Urothelium cell line (cell line): Measurements from ENCODE around the gene ZNF346.
"Not testable (repeated sequence)": the region's sequence is repeated elsewhere in the genome, so short reads cannot be mapped to it uniquely, and the experiment has no call there.

Source experiments
- DNase-seq: peaks from one replicate; pipeline ENCODE4 v3.0.0; 2011; ENCODE audit warnings: low spot score, mixed read lengths
- FAIRE-seq: peaks from 2 replicates; lab custom pipeline; 2011; peaks lifted over from hg19 to GRCh38; lab: Jason Lieb, UNC

ZNF346 gene

DNA sequence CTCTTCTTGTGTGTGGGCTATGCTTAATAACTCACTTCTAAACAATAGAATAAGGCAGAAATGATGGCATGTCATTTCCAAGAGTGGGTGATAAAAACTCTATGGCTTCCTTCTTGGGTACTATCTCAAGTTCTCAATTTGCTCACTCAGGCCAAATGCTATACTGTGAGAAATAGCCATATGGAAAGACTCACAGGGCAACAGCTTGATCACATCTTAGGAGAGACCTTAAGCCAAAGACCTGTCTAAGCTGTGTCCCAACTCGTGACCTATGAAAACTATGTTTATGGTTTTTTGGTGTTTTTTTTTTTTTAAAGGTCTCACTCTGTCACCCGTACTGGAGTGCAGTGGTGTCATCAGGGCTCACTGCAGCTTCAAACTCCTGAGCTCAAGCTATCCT lies 13.8 kb upstream of the ZNF346 start:
- no peak for DNase-seq
- no peak for FAIRE-seq

DNA sequence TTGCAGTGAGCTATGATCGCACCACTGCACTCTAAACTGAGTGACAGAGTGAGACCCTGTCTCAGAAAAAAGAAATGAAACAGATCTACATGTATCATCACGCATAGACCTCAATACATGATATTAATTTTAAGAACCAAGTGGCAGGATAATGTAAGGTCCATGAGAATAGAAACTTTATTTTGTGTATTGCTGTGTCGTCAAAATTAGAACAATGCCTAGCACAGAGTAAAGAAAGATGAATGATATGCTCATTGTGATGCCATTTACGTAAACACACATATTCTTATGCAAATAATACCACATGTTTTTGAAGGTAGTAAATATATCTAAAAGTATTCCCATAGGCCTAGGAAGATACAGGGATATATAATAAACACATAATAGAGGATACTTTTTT lies 12.3 kb upstream of the ZNF346 start:
- DNase-seq: no peak
- FAIRE-seq: no peak

DNA sequence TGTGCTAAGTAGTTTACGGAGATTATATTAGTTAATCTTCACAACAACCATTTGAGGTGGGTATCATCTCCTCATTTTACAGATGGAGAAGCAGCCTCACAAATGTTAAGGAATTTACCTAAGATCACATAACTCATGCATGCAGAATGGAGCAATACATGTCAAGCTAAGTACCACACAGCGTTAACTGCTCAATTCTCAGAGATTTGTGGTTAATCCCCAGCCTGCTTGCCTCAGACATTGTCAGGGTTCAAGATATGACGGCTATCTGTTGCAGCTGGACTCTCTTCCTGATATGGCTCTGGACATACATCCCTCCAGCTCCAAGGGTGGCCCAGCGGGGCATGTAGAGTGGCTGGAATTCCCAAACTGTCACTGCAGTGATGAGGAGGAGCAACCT lies 7.3 kb upstream of the ZNF346 start:
- no peak for DNase-seq
- FAIRE-seq: no peak

DNA sequence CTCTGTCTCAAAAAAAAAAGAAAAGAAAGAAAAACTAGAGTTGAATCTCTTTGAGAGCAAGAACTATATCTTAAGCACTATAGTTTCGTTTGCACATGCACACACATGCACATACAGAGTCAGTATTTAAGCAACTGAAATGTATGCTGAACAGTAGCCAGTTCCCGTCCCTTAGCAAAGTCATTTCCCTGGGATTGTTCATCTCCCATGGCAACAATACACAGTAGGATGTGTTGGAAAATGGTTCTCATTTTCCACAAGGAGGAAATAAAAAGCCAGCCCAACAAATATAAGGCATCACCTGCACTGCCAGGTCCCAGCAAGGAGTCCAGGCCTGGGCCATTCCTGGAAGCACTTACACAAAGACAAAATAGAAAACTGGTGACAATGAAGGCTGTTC lies 4.2 kb upstream of the ZNF346 start:
- FAIRE-seq (no peak), DNase-seq (no peak)

DNA sequence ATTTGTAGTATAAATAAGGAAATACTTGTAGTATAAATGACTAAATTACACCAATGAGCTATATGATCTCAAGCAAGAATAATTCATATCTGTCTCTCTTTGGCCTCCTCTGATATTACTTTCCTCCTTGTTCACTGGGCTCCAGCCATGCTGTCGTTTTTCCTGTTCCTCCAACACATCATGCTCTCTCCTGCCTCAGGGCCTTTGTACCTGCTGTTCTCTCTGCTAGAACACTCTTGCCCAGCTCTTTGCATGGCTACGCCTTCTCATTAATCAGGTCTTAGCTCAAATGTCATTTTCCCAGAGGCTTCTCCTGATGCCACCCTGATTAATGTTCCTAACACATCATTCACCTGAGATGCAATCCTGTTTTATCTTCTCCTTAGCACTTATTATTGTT lies 2.5 kb upstream of the ZNF346 start:
- DNase-seq (no peak), FAIRE-seq (no peak)

DNA sequence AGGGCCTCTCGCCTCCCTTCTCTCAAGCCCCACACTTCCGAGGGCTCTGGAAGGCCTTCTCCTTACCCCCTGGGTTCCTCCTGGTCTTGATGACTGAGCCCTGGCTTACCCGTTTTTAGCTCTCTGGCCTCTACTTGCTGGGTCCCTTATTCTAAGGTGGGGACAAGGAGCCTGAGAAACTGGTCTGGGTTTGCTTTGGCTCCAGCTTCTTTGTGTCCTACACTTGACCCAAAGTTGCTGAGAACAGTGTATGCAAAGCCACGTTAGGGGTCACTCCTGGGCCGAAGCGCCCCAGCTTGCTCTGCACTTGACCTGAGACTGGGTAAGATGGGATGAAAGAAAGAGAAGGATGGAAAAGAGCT lies 788 bp downstream of the ZNF346 start:
- FAIRE-seq (no peak), DNase-seq (peak; percentile 11)

DNA sequence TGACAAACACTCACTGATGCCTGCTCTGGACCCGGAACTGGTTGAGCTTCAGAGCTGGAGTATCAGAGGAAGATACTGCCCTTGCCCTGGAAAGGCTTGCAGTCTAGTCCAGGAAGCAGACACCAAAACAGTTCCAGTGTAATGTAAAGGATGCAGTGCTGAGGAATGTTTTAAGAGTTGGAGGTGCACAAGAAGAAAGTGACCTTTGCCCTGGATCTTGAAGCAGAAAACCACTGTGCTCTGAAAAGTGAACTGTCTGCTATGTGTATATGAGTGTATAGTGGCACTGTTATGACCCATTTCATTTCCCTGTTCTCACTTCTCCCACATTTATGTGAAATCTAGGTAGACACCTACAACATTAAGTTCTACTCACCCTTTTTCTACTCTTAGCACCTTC lies 2.1 kb downstream of the ZNF346 start:
- no peak for DNase-seq
- FAIRE-seq: no peak

DNA sequence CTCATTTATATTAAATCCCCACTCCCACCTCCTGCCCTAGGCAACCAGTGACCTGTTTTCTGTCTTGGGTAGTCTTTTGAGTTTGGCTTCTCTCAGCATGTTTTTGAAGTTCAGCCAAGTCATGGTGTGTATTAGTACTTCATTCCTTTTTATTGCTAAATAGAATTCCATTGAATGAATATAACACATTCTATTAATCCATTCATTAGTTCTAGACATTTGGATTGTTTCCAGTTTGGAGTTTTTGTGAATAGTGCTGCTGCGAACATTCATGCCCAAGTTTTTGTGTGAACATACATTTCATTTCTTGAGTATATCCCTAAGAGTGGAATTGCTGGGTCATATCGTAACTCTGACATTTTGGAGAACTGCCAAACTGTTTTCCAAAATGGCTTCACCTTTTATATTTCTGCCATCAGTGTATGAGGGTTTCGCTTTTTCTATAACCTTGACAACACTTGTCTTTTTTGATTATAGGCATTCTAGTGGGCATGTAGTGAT lies 2.7 kb downstream of the ZNF346 start:
- FAIRE-seq: no peak
- DNase-seq: no peak

DNA sequence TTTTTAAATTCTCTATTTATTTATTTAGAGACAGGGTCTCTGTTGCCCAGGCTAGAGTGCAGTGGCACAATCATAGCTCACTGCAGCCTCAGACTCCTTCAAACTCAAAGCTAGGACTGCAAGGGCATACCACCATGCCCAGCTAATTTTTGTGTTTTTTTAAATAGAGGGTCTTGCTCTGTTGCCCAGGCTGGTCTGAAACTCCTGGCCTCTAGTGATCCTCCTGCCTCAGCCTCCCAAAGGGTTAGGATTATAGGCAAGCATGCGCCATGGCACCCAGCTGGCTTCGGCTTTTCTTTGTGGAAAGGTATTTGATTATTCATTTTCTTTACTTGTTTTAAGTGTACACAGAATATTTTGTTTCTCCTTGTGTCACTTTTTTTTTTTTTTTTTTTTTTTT lies 5.2 kb downstream of the ZNF346 start:
- FAIRE-seq: no peak
- no peak for DNase-seq

DNA sequence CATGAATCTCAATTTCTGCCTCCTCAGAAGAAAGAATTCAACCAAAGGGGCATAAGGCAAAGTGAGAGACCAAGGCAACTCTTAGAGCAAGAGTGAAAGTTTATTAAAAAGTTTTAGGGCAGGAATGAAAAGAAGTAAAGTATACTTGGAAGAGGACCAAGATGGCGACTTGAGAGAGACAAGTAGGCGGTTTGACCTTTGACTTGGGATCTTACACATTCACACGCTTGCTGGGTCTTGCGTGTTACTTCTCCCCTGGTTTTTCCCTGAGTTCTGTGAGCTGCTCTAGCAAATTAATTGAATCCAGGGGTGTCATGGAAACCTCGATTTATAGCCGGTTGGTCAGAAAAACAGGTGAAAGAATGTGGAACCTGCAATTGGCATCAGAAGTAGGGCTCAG lies 7.0 kb downstream of the ZNF346 start:
- DNase-seq (no peak), FAIRE-seq (no peak)

DNA sequence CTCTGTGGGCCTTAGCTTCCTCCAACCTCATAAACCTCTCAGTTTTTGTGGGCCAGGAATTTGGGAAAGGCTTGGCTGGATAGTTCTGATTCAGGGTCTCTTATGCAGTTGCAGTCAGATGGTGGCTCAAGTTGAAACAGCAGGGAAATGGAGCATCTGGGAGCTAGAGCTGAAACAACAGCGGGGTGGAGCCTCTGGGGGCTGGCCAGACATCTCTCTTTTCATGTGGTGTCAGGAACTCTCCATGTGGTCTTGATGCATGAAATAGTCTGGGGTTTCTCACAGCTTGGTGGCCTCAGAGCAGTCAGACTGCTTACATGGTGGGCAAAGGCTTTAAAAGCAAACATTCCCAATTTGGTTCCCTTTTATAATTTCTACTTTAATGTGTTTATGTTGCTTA lies 13.5 kb downstream of the ZNF346 start:
- DNase-seq (no peak), FAIRE-seq (no peak)

DNA sequence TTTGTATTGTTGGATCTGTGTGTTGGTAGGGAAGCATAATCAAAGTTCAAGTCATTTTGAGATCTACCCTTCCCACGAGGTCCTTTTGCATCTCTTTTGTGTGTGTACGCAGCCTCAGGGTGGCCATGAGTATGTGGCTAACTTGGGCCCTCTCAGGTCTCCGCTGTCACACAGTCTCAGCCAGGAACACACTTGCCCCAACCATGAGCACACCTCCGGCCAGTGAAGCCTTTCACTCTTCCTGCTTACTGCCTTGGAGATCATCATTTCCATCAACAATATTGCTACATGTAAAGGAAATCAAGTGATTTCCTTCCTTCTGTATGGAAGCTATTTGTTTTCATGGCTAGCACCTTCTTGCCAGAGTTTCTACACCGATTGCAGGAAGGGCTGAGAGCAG lies 13.9 kb downstream of the ZNF346 start:
- DNase-seq (no peak), FAIRE-seq (no peak)

DNA sequence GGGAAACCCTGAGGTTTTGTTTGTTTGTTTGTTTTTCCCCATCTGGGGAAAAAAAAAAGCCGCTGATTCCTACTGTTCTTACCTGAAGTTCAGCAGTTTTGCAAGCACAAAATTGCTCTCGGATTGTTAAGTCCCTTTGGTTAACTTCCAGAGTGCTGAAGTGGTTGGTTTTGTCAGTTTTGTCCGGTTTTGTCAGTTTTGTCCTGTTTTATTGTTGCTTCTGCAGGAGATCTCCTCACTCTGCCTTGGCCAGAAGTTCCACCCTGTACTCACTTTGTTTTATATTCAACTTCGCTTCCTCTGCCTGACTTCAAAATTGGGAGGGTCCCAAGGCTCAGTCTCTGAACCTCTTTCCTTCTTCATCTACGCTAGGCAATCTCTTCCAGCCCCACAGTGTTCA lies 14.4 kb downstream of the ZNF346 start:
- FAIRE-seq (no peak), DNase-seq (no peak)

DNA sequence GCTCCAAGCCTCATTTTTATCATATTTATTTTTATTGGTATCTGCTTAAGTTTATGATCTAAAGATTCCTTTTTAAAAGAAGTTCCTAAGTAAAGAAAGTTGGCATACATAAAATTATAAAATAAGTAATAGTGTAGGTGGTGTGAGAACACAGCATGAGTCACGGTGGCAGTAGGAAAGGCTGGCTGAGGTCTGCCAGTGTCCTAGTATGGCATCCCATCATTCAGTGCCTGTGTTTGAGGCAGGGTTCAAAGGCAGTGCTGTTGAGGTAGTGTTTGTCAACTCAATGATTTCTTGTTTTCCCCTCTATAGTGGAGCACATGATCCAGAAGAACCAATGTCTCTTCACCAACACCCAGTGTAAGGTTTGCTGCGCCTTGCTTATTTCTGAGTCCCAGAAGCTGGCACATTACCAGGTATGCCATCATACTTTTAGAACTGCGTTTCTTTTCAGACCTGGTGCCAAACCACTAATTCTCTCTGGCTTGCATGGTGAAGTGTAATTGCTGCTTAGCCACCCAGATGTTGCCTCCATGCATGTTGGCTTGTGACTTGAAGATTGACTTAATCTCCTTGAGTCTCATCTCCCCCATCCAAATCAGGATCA lies 18.4 kb downstream of the ZNF346 start:
- DNase-seq (no peak), FAIRE-seq (no peak)

DNA sequence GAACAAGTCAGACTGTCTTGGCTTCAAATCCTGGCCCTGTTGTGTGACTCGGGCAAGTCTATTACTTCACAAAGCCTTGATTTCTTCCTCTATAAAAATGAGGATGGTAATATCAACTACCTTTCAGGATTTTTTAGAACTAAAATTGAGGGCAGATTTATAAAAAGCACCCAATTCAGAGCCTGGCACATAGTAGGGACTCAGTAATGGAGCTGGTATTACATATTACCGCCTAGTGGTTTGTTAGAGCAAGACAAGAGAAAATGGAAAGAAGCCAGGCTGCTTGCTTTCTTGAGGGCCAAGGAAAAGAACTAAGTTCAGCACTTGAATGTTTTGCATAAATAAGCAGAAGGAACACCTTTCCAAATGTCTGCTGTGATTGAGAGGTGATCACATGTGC lies 19.4 kb downstream of the ZNF346 start:
- DNase-seq: no peak
- FAIRE-seq: no peak

DNA sequence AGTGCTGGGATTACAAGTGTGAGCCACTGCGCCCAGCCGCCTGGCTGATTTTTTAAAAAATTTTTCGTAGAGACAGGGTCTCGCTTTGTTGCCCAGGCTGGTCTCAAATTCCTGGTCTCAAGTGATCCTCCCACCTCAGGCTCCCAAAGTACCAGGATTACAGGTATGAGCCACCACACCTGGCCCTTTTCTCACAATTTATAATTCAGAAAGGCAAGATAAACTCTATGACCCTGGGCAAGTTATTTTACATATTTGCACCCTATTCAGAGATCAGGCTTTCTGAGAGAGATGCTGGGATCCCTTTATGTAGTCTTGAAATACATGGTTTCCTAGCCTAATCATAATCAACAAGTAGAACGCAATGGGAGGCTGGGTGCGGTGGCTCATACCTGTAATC lies 20.6 kb downstream of the ZNF346 start:
- DNase-seq: no peak
- FAIRE-seq: no peak

DNA sequence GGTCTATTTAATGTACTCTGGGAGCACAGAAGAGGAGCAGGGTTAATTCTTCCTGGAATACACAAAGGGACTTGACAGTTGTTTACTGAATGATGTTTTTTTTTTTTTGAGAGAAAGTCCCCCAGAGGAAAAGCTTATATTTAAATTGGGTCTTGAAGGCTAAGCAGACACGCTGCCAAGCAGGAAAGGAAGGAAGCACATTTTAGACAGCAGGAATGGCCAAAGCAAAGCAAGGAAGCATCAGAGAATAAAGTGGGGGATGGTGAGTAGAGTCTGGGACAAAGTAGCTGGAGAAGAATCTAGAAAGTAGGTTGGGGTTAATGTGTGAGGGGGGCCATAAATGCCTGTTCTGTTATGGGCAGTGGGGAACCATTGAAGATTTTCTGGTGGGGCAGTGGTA lies 21.5 kb downstream of the ZNF346 start:
- DNase-seq: no peak
- no peak for FAIRE-seq

DNA sequence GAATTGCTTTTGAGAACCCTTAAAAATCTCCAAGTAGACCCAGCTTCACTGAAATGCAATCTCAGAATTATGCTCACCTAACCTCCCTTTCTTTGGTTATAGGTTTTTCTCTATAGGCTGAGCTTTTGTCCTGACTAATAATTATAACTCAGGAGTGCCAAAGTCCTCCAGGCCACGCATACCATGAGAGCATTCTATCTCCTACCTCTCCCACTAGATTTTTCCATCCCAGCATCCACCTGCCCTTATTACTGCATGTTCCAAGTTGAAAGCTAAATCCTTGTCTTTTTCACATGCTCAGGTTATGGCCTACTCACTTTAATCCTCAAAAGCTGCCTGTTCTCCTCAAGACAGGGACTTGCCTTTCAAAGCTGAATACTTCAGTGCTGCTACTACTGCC lies 22.1 kb downstream of the ZNF346 start:
- no peak for FAIRE-seq
- DNase-seq: no peak

DNA sequence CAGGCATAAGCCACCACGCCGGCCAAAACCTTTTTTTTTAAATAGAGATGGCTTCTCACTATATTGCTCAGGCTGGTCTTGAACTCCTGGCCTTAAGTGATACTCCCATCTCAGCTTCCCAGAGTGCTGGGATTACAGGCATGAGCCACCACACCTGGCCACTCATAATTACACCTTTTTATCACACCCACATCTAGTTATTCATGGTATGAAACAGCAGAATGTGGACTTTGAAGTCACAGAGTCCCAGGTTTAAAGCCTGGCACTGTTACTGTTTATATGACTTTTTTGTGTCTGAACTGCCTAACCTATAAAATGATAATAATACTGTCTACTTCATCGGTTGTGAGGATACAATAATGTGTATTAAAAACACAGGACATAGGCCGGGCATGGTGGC lies 23.1 kb downstream of the ZNF346 start:
- DNase-seq: no peak
- FAIRE-seq: no peak

DNA sequence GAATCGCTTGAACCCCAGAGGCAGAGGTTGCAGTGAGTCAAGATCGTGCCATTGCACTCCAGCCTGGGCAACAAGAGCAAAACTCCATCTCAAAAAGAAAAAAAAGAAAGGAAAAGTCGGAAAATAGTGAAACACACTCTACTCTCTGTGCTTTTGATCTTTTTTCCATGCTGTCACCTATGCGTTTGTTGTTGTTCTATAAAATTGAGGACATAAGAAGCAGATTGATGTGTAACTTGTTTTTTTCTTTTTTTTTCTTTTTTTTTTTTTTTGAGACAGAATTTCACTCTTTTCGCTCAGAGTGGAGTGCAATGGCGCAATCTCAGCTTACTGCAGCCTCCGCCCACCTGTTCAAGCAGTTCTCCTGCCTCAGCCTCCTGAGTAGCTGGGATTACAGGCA lies 26.0 kb downstream of the ZNF346 start:
- not testable (repeated sequence) for DNase-seq, FAIRE-seq

DNA sequence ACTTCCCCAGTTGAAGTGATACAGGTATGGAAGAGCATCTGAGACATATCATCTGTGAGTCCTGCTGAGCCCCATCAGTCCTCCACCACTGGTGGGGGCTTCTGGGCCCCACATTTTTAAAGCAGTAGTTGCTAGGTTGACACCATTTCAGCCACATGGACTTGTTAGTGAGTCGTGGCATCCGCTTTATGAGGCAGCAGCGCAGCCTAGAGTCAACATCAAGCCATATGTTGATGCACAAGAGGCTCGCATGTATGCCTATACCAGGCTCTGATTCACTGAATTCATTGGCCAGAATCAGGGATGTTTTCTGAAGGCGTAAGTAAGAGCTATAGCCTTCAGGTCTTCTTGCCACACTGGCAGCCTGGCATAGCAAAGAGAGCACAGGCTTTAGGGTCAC lies 26.8 kb downstream of the ZNF346 start:
- FAIRE-seq: no peak
- DNase-seq: no peak

DNA sequence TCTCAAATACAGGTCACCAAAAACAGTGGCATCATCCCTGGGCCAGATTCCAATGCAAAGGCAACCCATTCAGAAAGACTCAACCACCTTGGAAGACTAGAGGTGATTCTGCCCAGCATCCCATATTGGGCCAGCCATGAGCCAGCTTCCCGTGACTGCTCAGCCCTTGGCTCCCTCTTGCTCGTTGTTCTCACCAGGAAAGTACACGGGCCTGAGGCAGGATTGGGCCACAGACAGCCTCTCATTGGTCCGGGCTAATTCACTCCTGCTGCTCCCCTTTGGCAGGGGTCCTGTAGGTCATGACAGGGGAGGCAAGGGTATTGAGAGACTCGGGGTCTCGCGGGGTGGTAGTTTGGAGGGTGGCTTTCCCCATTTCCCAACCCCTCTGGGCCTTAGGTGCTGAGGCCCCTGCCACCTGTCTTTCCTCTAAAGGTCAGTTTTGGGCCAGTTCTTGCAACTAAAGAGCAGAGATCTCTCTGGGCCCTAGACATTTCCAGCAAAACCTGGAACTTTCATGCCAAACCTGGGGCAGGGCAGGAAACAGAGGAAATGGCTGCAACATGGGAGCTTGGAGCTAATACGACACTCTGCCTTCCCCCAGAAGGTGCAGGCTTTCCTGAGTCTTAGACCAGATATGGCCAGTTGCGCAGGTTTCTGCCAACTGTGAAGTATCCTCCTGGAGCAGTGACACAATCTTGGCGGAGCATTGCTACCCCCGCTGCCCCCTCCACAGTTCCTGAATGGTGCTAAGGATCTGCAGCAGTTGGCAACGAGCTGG lies 42.2 kb downstream of the ZNF346 start:
- DNase-seq (no peak), FAIRE-seq (no peak)

DNA sequence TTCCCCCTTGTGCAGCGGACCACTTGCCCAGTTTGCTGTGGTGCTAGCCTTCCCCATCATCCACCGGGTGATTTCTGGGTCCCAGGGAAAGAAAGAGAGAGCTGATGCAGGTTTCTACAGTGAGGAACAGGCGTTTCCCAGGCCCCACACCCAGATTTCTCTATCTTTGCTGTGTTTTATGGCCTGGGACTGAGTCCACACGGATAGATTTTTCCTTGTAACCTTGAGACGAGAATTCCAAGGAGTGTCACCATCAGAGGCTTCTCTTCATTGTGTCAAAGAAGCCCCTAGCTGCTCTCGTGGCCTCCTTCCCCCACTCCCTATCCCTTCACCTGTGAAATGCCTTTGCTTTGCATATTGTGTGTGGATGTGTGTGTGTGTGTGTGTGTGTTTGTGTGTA lies 43.0 kb downstream of the ZNF346 start:
- DNase-seq (no peak), FAIRE-seq (no peak)
